ENCODE data around the gene AKAP8L. TPM values are rescaled to one million over a fixed set of nuclear protein-coding genes. Genes with fewer than 3 reads are reported as not detected.

AKAP8L gene
- total and polyA plus RNA-seq, 8 donors, result 32.7 to 239 (median 52.6) TPM

DNA sequence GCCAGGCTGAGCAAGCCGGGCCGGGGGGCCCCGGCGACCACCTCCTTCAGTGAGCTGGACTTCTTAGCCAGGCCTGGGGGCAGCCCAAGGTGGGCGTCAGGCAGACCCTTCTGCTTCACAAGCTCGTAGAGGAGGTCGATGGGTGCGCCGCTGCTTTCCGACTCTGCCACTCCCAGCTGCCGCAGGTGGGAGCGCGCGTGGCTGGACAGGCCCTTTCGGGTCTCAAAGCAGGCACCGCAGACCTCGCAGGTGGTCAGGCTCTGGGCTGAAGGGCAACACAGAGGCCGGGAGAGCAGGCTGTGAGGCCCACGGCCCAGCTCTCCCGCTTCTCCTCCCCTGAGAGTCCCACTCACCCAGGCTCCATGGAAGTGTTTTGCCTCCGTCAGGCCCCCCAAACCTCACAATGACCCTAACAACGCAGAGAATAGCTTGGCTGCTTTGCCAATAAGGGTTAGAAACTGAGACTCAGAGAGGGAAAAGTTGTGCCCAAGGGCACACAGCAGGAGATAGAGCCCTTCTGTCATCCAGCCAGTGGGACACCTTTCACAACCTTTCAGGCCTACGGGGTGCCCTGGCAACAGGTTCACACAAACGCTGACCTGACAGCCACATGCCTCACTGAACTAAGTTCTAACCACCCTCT, 11.2 kb upstream of the AKAP8L start:
- peaks cover 0 to 26% (median 5%) of the 10 kb centered on the region in 3 donors for H3K36me3 ChIP-seq
- H3K27me3 ChIP-seq, result no peaks in the 10 kb centered on the region
- TF ChIP-seq, protein P1, sequence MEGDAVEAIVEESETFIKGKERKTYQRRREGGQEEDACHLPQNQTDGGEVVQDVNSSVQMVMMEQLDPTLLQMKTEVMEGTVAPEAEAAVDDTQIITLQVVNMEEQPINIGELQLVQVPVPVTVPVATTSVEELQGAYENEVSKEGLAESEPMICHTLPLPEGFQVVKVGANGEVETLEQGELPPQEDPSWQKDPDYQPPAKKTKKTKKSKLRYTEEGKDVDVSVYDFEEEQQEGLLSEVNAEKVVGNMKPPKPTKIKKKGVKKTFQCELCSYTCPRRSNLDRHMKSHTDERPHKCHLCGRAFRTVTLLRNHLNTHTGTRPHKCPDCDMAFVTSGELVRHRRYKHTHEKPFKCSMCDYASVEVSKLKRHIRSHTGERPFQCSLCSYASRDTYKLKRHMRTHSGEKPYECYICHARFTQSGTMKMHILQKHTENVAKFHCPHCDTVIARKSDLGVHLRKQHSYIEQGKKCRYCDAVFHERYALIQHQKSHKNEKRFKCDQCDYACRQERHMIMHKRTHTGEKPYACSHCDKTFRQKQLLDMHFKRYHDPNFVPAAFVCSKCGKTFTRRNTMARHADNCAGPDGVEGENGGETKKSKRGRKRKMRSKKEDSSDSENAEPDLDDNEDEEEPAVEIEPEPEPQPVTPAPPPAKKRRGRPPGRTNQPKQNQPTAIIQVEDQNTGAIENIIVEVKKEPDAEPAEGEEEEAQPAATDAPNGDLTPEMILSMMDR (IDR thresholded peaks at IDR 0.05), result no peak
- intact Hi-C loops (cut with DNase I), result no loop called here
- ATAC-seq (no peak), DNase-seq (peak in 1 of 6 donors; percentile 14), FAIRE-seq (no peak)
- H3K4me3 ChIP-seq, result no peak overlapping the region
- no peaks in the 10 kb centered on the region for H3K9me3 ChIP-seq
- H3K4me1 ChIP-seq, result peaks cover 0 to 18% (median 4%) of the 10 kb centered on the region in 3 donors
- H3K27ac ChIP-seq, result no peak overlapping the region
- 85 to 87% methylated on average over 24 of the region's 24 CpGs for WGBS, 2 donors

DNA sequence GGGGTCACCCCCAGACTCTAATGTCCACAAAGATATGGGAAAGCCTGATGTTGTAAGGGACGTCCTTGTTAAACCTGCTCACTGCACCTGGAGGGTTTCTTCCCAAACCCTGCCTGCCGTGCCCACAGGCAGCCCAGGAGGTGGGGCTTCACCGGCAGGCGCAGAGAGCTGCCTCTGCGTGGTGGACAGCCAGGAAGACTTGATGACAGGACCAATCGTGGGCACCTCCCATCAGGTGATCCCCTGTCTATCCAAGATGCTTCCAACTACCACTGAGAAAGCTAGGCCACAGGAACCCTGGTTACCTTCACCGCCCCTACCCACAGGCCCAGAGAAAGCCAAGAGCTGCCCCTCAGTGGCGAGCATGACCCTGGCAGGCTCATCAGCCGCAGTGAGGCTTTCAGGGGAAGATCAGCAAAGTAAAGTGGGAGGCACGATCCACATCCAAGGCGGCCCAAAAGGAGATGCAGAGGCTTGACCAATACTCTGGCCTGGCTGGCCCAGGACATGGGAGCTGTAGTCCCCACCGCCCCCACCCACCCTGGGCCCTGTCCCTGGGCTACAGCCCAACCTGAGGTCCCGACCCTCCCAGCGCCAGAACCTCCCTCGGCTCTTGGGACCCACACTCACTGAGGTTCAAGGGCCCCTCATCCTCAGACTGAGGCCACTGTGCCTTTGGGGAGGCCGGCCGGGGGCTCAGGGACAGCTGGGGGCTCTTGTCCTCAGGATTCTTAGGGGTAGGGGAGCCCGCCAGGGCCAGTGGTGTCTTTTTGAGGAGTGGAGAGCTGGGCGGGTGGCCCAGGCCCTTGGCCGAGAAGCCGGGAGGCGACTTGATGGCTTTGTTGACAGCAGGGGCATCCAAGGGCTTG, 10.4 kb upstream of the AKAP8L start:
- no peak overlapping the region for H3K27ac ChIP-seq
- H3K27me3 ChIP-seq, result no peaks in the 10 kb centered on the region
- H3K36me3 ChIP-seq, result peaks cover 0 to 33% (median 8%) of the 10 kb centered on the region in 3 donors
- peaks cover 0 to 18% (median 4%) of the 10 kb centered on the region in 3 donors for H3K4me1 ChIP-seq
- TF ChIP-seq, protein P1 (IDR thresholded peaks at IDR 0.05), result no peak
- no peak overlapping the region for H3K4me3 ChIP-seq
- H3K9me3 ChIP-seq, result no peaks in the 10 kb centered on the region
- 84 to 89% methylated on average over 22 of the region's 22 CpGs for WGBS, 2 donors
- DNase-seq, result peak in 2 of 6 donors; percentile 32 to 71
- no peak for ATAC-seq
- no peak for FAIRE-seq
- intact Hi-C loops (cut with DNase I), result no loop called here

DNA sequence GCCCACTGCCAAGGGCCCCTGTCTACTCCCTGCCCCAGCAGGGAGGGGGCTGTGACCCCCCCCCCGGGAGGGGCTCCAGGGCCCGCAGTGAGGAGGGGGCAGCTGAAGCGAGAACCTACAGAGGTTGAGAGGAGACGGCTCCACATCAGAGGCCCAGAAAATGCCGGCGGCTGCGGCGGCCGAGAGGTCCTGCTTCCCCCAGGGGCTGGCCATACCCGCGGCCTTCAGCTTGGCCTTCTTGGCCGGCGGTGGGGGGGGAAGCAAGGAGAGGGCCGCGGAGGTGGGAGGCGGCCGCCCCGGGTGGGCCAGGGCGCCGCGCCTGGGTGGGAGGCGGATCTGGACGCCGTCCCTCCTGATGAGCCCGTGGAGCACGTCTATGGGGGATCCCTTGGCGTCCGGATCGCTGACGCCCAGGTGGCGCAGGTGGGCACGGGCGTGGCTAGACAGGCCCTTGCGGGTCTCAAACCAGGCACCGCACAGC, 9.2 kb upstream of the AKAP8L start:
- H3K27me3 ChIP-seq, result no peaks in the 10 kb centered on the region
- H3K9me3 ChIP-seq, result no peaks in the 10 kb centered on the region
- 91 to 92% methylated on average over 35 of the region's 35 CpGs for WGBS, 2 donors
- TF ChIP-seq, protein P1 (IDR thresholded peaks at IDR 0.05), result no peak
- intact Hi-C loops (cut with DNase I), result no loop called here
- H3K4me1 ChIP-seq, result peaks cover 0 to 14% (median 4%) of the 10 kb centered on the region in 3 donors
- peak in 2 of 6 donors; percentile 28 to 72 for DNase-seq
- FAIRE-seq, result no peak
- ATAC-seq, result no peak
- H3K27ac ChIP-seq, result no peak overlapping the region
- H3K36me3 ChIP-seq, result peaks cover 0 to 42% (median 12%) of the 10 kb centered on the region in 3 donors
- no peak overlapping the region for H3K4me3 ChIP-seq

DNA sequence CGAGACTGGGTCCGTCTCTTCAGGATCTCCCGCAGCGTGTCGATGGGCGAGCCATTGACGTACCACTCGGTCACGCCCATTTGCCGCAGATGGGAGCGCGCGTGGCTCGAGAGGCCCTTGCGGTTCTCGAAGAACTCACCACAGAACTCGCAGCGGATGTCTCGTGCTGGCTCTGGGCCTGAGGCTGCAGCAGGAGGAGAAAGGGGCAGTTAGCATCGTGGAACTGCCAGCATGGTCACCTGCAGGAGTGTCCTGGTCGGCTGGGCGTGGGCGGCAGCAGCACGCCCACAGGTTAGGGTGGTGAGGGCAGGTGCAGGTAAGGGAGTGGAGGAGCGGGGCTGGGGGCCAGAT, 8.5 kb upstream of the AKAP8L start:
- TF ChIP-seq, protein P1 (IDR thresholded peaks at IDR 0.05), result no peak

More for the DNA sequence above, 8.5 kb upstream of the AKAP8L start:
- DNase-seq, result peak in 2 of 6 donors; percentile 33 to 61
- H3K9me3 ChIP-seq, result no peaks in the 10 kb centered on the region
- H3K4me1 ChIP-seq, result peaks cover 0 to 14% (median 4%) of the 10 kb centered on the region in 3 donors
- no peak overlapping the region for H3K4me3 ChIP-seq
- peaks cover 0 to 44% (median 15%) of the 10 kb centered on the region in 3 donors for H3K36me3 ChIP-seq
- H3K27ac ChIP-seq, result no peak overlapping the region
- H3K27me3 ChIP-seq, result no peaks in the 10 kb centered on the region
- FAIRE-seq, result no peak
- intact Hi-C loops (cut with DNase I), result no loop called here
- WGBS, 2 donors, result 97% methylated on average over 25 of the region's 25 CpGs
- no peak for ATAC-seq
